Measurements from ENCODE around the gene CXADR.
"Not testable (repeated sequence)": the region's sequence is repeated elsewhere in the genome, so short reads cannot be mapped to it uniquely, and the experiment has no call there.

DNA sequence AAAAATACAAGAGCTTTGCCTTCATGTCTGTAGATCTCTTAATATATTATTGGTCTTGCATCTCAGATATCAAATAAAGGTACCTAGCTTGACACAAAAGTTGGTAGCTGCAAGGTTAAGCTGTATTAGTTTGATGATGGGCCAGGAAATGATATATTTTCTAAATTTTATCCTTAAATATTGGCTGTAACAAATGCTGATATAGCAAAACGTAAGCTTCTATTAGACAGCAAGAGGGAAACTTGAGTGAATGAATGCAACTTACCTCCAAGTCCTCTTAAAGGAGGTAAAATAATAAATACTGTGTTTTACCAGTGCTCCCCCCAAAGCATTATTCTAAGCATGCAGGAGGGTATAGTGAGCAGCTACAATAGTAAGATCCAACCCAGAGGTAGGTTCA, 4.2 kb downstream of the CXADR start:
- TF ChIP-seq, protein P1, sequence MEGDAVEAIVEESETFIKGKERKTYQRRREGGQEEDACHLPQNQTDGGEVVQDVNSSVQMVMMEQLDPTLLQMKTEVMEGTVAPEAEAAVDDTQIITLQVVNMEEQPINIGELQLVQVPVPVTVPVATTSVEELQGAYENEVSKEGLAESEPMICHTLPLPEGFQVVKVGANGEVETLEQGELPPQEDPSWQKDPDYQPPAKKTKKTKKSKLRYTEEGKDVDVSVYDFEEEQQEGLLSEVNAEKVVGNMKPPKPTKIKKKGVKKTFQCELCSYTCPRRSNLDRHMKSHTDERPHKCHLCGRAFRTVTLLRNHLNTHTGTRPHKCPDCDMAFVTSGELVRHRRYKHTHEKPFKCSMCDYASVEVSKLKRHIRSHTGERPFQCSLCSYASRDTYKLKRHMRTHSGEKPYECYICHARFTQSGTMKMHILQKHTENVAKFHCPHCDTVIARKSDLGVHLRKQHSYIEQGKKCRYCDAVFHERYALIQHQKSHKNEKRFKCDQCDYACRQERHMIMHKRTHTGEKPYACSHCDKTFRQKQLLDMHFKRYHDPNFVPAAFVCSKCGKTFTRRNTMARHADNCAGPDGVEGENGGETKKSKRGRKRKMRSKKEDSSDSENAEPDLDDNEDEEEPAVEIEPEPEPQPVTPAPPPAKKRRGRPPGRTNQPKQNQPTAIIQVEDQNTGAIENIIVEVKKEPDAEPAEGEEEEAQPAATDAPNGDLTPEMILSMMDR (IDR thresholded peaks at IDR 0.05) = not testable (repeated sequence)
- TF ChIP-seq POLR2A (IDR thresholded peaks at IDR 0.05) = not testable (repeated sequence)
